ENCODE data around the gene MCC.

The MCC gene

GRCh38 chr5:113053511-113053995, 434.7 kb downstream of the MCC start:
- no peak for FAIRE-seq
- no peak for DNase-seq (ENCODE audit: insufficient read length, low spot score)
- TF ChIP-seq CTCF (IDR thresholded peaks at IDR 0.05; ENCODE audit: insufficient read depth, missing control alignments), result no peak

GRCh38 chr5:113052041-113052795, 436.0 kb downstream of the MCC start:
- FAIRE-seq, result no peak
- TF ChIP-seq CTCF (IDR thresholded peaks at IDR 0.05; ENCODE audit: insufficient read depth, missing control alignments), result no peak
- no peak for DNase-seq (ENCODE audit: insufficient read length, low spot score)

- FAIRE-seq, result no peak
- TF ChIP-seq CTCF (IDR thresholded peaks at IDR 0.05; ENCODE audit: insufficient read depth, missing control alignments), result no peak
- DNase-seq (ENCODE audit: insufficient read length, low spot score), result no peak
Observed at GRCh38 chr5:113050721-113051382, 437.4 kb downstream of the MCC start.

- TF ChIP-seq CTCF (IDR thresholded peaks at IDR 0.05; ENCODE audit: insufficient read depth, missing control alignments), result no peak
- no peak for DNase-seq (ENCODE audit: insufficient read length, low spot score)
- no peak for FAIRE-seq
Observed at GRCh38 chr5:113048931-113049330, 439.3 kb downstream of the MCC start.

GRCh38 chr5:113047733-113048652, 440.3 kb downstream of the MCC start:
- DNase-seq (ENCODE audit: insufficient read length, low spot score) (no peak), FAIRE-seq (no peak)
- no peak for TF ChIP-seq CTCF (IDR thresholded peaks at IDR 0.05; ENCODE audit: insufficient read depth, missing control alignments)

- FAIRE-seq (no peak), DNase-seq (ENCODE audit: insufficient read length, low spot score) (no peak)
- TF ChIP-seq CTCF (IDR thresholded peaks at IDR 0.05; ENCODE audit: insufficient read depth, missing control alignments), result no peak
Observed at GRCh38 chr5:113047234-113047633, 441.0 kb downstream of the MCC start.
